ENCODE data around the gene SOWAHA. TPM values are rescaled to one million over a fixed set of nuclear protein-coding genes. Genes with fewer than 3 reads are reported as not detected.

The SOWAHA gene
- total and polyA plus RNA-seq, 10 of the 15 experiments (the other 5 are each of a cell fraction or from before 2014, with no cell fraction given) = 0.02 to 0.37 (median 0.05) TPM; not detected in 4

DNA sequence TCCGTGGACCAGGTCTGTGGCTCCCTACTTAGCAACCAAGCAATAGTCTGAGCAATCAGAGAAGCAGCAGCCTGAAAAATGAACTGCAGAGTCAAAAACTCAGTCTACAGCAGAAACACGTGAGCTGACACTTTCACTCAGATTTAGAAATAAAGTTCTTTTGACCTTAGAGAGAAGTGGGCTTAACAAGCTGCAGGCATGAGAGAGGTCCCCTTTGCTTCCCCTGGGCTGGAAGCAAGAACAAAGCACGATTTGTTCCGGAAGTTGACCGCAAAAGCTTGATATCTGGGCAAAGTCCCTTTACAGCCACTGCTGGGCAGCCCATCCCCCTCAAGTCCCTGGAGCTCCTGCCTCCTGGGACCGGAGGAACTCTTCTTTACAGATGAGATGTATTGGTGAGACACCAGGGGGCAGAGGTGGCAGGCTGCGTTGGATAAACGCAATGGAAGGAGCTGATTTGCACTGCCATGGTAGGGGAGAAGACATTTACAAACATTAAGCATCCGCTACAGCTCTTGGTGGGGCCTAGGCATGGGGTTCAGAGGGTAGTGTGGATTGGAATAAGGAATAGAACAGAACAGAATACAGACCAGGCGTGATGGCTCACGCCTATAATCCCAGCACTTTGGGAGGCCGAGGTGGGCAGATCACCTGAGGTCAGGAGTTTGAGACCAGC lies 5.8 kb upstream of the SOWAHA start (continued):
- TF ChIP-seq HCFC1 (IDR thresholded peaks at IDR 0.05; ENCODE audit: low read length) (no peak), RUNX3 (IDR thresholded peaks at IDR 0.05; ENCODE audit: low read length) (no peak), FOXK2 (IDR thresholded peaks at IDR 0.05) (no peak), GATAD2B (conservative IDR thresholded peaks at IDR 0.05; ENCODE audit: low read depth) (peak; percentile 79; the same call in 1 of the 2 replicates), POU2F2 (IDR thresholded peaks at IDR 0.05; ENCODE audit: borderline replicate concordance, low read depth, low read length) (no peak; the same call in 2 of the 3 replicates), NKRF (conservative IDR thresholded peaks at IDR 0.05) (no peak), ZSCAN29 (IDR thresholded peaks at IDR 0.05) (no peak), CHD1 (IDR thresholded peaks at IDR 0.05; ENCODE audit: low read depth, low read length) (no peak), MXI1 (IDR thresholded peaks at IDR 0.05; ENCODE audit: low read depth, low read length) (no peak), ZNF687 (IDR thresholded peaks at IDR 0.05) (no peak), NFXL1 (IDR thresholded peaks at IDR 0.05; ENCODE audit: borderline replicate concordance) (no peak), EGR1 (IDR thresholded peaks at IDR 0.05; ENCODE audit: borderline replicate concordance in 1 of 2, low read depth in 2 of 2, low read length in 2 of 2) (no peak), RELA (IDR thresholded peaks at IDR 0.05; ENCODE audit: borderline replicate concordance, partially characterized antibody) (no peak), ZNF207 (IDR thresholded peaks at IDR 0.05; ENCODE audit: borderline replicate concordance) (no peak), SKIL (IDR thresholded peaks at IDR 0.05; ENCODE audit: low read depth, poor library complexity, severe bottlenecking) (no peak), NRF1 (conservative IDR thresholded peaks at IDR 0.05; ENCODE audit: low read depth, low read length) (no peak), CHD2 (IDR thresholded peaks at IDR 0.05; ENCODE audit: borderline replicate concordance, low read depth, low read length) (peak; percentile 69; the same call in 1 of the 2 replicates), YY1 (IDR thresholded peaks at IDR 0.05; ENCODE audit: low read depth, low read length) (no peak), IRF4 (IDR thresholded peaks at IDR 0.05; ENCODE audit: low read depth, low read length) (no peak), NR2C2 (IDR thresholded peaks at IDR 0.05; ENCODE audit: borderline replicate concordance, control insufficient read depth, insufficient read length, low read depth) (no peak)
- TF ChIP-seq, protein P1, sequence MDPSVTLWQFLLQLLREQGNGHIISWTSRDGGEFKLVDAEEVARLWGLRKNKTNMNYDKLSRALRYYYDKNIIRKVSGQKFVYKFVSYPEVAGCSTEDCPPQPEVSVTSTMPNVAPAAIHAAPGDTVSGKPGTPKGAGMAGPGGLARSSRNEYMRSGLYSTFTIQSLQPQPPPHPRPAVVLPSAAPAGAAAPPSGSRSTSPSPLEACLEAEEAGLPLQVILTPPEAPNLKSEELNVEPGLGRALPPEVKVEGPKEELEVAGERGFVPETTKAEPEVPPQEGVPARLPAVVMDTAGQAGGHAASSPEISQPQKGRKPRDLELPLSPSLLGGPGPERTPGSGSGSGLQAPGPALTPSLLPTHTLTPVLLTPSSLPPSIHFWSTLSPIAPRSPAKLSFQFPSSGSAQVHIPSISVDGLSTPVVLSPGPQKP (IDR thresholded peaks at IDR 0.05; ENCODE audit: low read depth, low read length) = 0 out of 2 replicates have a peak, but pooled peaks have one; percentile 25

All from GM12878 (cell line).